IPS-20b (cell line): ENCODE results near the gene SMPX.
A peak's percentile ranks its signal among the peaks of the same experiment; 100 is the strongest.

Experiments
- H3K27ac ChIP-seq: one replicate; pipeline ENCODE4 v1.5.1; 2013; ENCODE audit warnings: low read length
- H3K27me3 ChIP-seq: 2 replicates; pipeline ENCODE4 v1.6.1; 2013; ENCODE audit warnings: mild to moderate bottlenecking, low read length, inconsistent platforms; ENCODE audit not compliant: insufficient read depth
- H3K36me3 ChIP-seq: 2 replicates; pipeline ENCODE4 v1.6.1; 2013; ENCODE audit warnings: low read depth, mild to moderate bottlenecking, inconsistent platforms, low read length, moderate library complexity; ENCODE audit not compliant: insufficient read depth
- H3K4me1 ChIP-seq: 2 replicates; pipeline ENCODE4 v1.6.1; 2013; ENCODE audit warnings: mild to moderate bottlenecking, control low read depth, inconsistent platforms, low read length, moderate library complexity; ENCODE audit not compliant: insufficient read depth
- H3K4me3 ChIP-seq: 2 replicates; pipeline ENCODE4 v1.5.1; 2013; ENCODE audit warnings: mild to moderate bottlenecking, low read length, inconsistent platforms
- H3K9ac ChIP-seq: 2 replicates; pipeline ENCODE4 v1.6.1; 2013; ENCODE audit warnings: low read depth, mild to moderate bottlenecking, inconsistent platforms, low read length, moderate library complexity
- H3K9me3 ChIP-seq: 2 replicates; pipeline ENCODE4 v1.6.1; 2013; ENCODE audit warnings: mild to moderate bottlenecking, low read depth, low read length, inconsistent platforms; ENCODE audit not compliant: insufficient read depth

The SMPX gene

GRCh38 chrX:21666679-21667078 lies 91.2 kb downstream of the SMPX start:
- Histone ChIP-seq H3K4me1 (no peaks in the 10 kb centered on the region), H3K27ac (no peak overlapping the region), H3K4me3 (no peak overlapping the region), H3K9ac (no peak overlapping the region), H3K27me3 (no peaks in the 10 kb centered on the region), H3K9me3 (no peaks in the 10 kb centered on the region), H3K36me3 (no peaks in the 10 kb centered on the region)

- Histone ChIP-seq H3K36me3 (no peaks in the 10 kb centered on the region), H3K27me3 (no peaks in the 10 kb centered on the region), H3K4me1 (no peaks in the 10 kb centered on the region), H3K9ac (no peak overlapping the region), H3K4me3 (no peak overlapping the region), H3K27ac (no peak overlapping the region), H3K9me3 (no peaks in the 10 kb centered on the region)
Measured at GRCh38 chrX:21666252-21666651, 91.7 kb downstream of the SMPX start.

- Histone ChIP-seq H3K9ac (no peak overlapping the region), H3K36me3 (no peaks in the 10 kb centered on the region), H3K27ac (no peak overlapping the region), H3K4me1 (no peaks in the 10 kb centered on the region), H3K9me3 (no peaks in the 10 kb centered on the region), H3K4me3 (no peak overlapping the region), H3K27me3 (no peaks in the 10 kb centered on the region)
Measured at GRCh38 chrX:21662761-21663160, 95.2 kb downstream of the SMPX start.

- Histone ChIP-seq H3K9ac (no peak overlapping the region), H3K9me3 (no peaks in the 10 kb centered on the region), H3K4me1 (no peaks in the 10 kb centered on the region), H3K36me3 (no peaks in the 10 kb centered on the region), H3K4me3 (no peak overlapping the region), H3K27ac (no peak overlapping the region), H3K27me3 (no peaks in the 10 kb centered on the region)
Measured at GRCh38 chrX:21661316-21661715, 96.6 kb downstream of the SMPX start.

- Histone ChIP-seq H3K9me3 (no peaks in the 10 kb centered on the region), H3K4me3 (no peak overlapping the region), H3K9ac (no peak overlapping the region), H3K27me3 (no peaks in the 10 kb centered on the region), H3K4me1 (no peaks in the 10 kb centered on the region), H3K27ac (no peak overlapping the region), H3K36me3 (no peaks in the 10 kb centered on the region)
Measured at GRCh38 chrX:21660156-21660555, 97.8 kb downstream of the SMPX start.

- Histone ChIP-seq H3K27me3 (no peaks in the 10 kb centered on the region), H3K9ac (no peak overlapping the region), H3K4me1 (no peaks in the 10 kb centered on the region), H3K36me3 (no peaks in the 10 kb centered on the region), H3K9me3 (no peaks in the 10 kb centered on the region), H3K4me3 (peak overlapping the region; percentile 57; the same call in 1 of the 2 replicates), H3K27ac (no peak overlapping the region)
Measured at GRCh38 chrX:21659320-21659719, 98.6 kb downstream of the SMPX start.

- Histone ChIP-seq H3K9me3 (no peaks in the 10 kb centered on the region), H3K36me3 (no peaks in the 10 kb centered on the region), H3K4me1 (no peaks in the 10 kb centered on the region), H3K27ac (no peak overlapping the region), H3K4me3 (peak overlapping the region; percentile 57; the same call in 1 of the 2 replicates), H3K9ac (peak overlapping the region; percentile 32; the same call in 1 of the 2 replicates), H3K27me3 (no peaks in the 10 kb centered on the region)
Measured at GRCh38 chrX:21658746-21659145, 99.2 kb downstream of the SMPX start.

- H3K9me3 ChIP-seq = no peaks in the 10 kb centered on the region
- H3K4me3 ChIP-seq = peak within 1 kb of the TSS; percentile 57; the same call in 1 of the 2 replicates
- no peaks in the 10 kb centered on the region for H3K27me3 ChIP-seq
- H3K9ac ChIP-seq = peak within 1 kb of the TSS; percentile 32; the same call in 1 of the 2 replicates
- no peak within 1 kb of the TSS for H3K27ac ChIP-seq
- no peaks in the 10 kb centered on the region for H3K36me3 ChIP-seq
- H3K4me1 ChIP-seq = no peaks in the 10 kb centered on the region
Measured at GRCh38 chrX:21658152-21658737, 99.7 kb downstream of the SMPX start, which contains the start of gene KLHL34. Gene KLHL34, minus strand, starts transcription at chrX:21658330. Its CDS starts 542 bp downstream, at chrX:21657788.

GRCh38 chrX:21657318-21658151 lies 100.4 kb downstream of the SMPX start:
- Histone ChIP-seq H3K4me3 (peak overlapping the region; percentile 57; the same call in 1 of the 2 replicates), H3K9me3 (no peaks in the 10 kb centered on the region), H3K9ac (no peak overlapping the region), H3K27me3 (no peaks in the 10 kb centered on the region), H3K27ac (no peak overlapping the region), H3K36me3 (peaks cover 2% of the 10 kb centered on the region; the same call in 1 of the 2 replicates), H3K4me1 (no peaks in the 10 kb centered on the region)

- Histone ChIP-seq H3K9ac (no peak overlapping the region), H3K9me3 (no peaks in the 10 kb centered on the region), H3K36me3 (peaks cover 6% of the 10 kb centered on the region; the same call in 1 of the 2 replicates), H3K27me3 (no peaks in the 10 kb centered on the region), H3K4me1 (no peaks in the 10 kb centered on the region), H3K4me3 (no peak overlapping the region), H3K27ac (no peak overlapping the region)
Measured at GRCh38 chrX:21656587-21657317, 101.2 kb downstream of the SMPX start.
